Coronary artery (tissue), 2 donors: ENCODE results near the gene GDF10.

ENCODE experiments used
- DNase-seq: peaks from one replicate; pipeline ENCODE4 v3.0.0-alpha.2; 2017; ENCODE audit warnings: low spot score
- H3K27ac ChIP-seq, 2 donors: fragments of 200-600 bp; sonication (generic); one replicate each; pipeline ENCODE4 v1.5.1; 2016 to 2019
- H3K4me3 ChIP-seq: fragments of 200-600 bp; sonication (generic); 2 replicates; pipeline ENCODE4 v1.5.1; 2016; ENCODE audit warnings: mild to moderate bottlenecking, moderate library complexity
- TF ChIP-seq, protein P1 (sequence below): fragments of 200-600 bp; sonication (generic); IDR thresholded peaks from one replicate; pipeline ENCODE4 v1.5.1; 2019; ENCODE audit warnings: antibody characterized with exemption

Gene GDF10

GRCh38 chr10:47347303-47347675, 47.3 kb downstream of the GDF10 start:
- no peak for DNase-seq
- H3K27ac ChIP-seq, result no peak overlapping the region
- no peak overlapping the region for H3K4me3 ChIP-seq
- TF ChIP-seq, protein P1, sequence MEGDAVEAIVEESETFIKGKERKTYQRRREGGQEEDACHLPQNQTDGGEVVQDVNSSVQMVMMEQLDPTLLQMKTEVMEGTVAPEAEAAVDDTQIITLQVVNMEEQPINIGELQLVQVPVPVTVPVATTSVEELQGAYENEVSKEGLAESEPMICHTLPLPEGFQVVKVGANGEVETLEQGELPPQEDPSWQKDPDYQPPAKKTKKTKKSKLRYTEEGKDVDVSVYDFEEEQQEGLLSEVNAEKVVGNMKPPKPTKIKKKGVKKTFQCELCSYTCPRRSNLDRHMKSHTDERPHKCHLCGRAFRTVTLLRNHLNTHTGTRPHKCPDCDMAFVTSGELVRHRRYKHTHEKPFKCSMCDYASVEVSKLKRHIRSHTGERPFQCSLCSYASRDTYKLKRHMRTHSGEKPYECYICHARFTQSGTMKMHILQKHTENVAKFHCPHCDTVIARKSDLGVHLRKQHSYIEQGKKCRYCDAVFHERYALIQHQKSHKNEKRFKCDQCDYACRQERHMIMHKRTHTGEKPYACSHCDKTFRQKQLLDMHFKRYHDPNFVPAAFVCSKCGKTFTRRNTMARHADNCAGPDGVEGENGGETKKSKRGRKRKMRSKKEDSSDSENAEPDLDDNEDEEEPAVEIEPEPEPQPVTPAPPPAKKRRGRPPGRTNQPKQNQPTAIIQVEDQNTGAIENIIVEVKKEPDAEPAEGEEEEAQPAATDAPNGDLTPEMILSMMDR, result no peak

DNA sequence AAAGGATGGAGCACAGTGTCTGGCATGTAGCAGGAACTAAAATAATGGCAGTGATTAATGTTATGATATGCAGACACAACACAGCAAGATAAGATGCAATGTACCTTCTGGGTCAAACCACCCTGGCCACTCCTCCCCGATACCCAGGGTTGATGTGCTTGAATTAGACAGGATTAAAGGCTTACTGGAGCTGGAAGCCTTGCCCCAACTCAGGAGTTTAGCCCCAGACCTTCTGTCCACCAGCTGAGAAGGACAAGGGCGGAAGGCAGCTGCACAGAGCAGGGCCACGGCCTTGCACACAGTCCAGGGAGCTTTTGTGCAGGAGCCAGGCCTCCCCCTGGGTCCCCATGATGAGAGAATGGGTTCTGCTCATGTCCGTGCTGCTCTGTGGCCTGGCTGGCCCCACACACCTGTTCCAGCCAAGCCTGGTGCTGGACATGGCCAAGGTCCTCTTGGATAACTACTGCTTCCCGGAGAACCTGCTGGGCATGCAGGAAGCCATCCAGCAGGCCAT, 48.2 kb downstream of the GDF10 start, which contains the start of gene RBP3:
Gene RBP3, plus strand, starts transcription at position 226 of the 514 bp plus-strand sequence. Its CDS starts 122 bp downstream, at position 348.
- no peak for DNase-seq
- H3K4me3 ChIP-seq, result no peak within 1 kb of the TSS
- TF ChIP-seq, protein P1, result no peak
- H3K27ac ChIP-seq, result no peak within 1 kb of the TSS

DNA sequence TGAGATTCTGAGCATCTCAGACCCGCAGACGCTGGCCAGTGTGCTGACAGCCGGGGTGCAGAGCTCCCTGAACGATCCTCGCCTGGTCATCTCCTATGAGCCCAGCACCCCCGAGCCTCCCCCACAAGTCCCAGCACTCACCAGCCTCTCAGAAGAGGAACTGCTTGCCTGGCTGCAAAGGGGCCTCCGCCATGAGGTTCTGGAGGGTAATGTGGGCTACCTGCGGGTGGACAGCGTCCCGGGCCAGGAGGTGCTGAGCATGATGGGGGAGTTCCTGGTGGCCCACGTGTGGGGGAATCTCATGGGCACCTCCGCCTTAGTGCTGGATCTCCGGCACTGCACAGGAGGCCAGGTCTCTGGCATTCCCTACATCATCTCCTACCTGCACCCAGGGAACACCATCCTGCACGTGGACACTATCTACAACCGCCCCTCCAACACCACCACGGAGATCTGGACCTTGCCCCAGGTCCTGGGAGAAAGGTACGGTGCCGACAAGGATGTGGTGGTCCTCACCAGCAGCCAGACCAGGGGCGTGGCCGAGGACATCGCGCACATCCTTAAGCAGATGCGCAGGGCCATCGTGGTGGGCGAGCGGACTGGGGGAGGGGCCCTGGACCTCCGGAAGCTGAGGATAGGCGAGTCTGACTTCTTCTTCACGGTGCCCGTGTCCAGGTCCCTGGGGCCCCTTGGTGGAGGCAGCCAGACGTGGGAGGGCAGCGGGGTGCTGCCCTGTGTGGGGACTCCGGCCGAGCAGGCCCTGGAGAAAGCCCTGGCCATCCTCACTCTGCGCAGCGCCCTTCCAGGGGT, 48.9 kb downstream of the GDF10 start:
- Histone ChIP-seq H3K27ac (no peak overlapping the region), H3K4me3 (no peak overlapping the region)
- TF ChIP-seq, protein P1, result no peak
- DNase-seq, result no peak

DNA sequence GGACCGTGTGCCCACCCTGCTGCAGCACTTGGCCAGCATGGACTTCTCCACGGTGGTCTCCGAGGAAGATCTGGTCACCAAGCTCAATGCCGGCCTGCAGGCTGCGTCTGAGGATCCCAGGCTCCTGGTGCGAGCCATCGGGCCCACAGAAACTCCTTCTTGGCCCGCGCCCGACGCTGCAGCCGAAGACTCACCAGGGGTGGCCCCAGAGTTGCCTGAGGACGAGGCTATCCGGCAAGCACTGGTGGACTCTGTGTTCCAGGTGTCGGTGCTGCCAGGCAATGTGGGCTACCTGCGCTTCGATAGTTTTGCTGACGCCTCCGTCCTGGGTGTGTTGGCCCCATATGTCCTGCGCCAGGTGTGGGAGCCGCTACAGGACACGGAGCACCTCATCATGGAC, 49.5 kb downstream of the GDF10 start:
- Histone ChIP-seq H3K4me3 (no peak overlapping the region), H3K27ac (no peak overlapping the region)
- DNase-seq, result no peak

GRCh38 chr10:47349941-47350371, 50.0 kb downstream of the GDF10 start:
- no peak overlapping the region for H3K27ac ChIP-seq
- TF ChIP-seq, protein P1, result no peak
- no peak overlapping the region for H3K4me3 ChIP-seq
- no peak for DNase-seq

More for the DNA sequence above, 49.5 kb downstream of the GDF10 start:
- TF ChIP-seq, protein P1, result no peak

DNA sequence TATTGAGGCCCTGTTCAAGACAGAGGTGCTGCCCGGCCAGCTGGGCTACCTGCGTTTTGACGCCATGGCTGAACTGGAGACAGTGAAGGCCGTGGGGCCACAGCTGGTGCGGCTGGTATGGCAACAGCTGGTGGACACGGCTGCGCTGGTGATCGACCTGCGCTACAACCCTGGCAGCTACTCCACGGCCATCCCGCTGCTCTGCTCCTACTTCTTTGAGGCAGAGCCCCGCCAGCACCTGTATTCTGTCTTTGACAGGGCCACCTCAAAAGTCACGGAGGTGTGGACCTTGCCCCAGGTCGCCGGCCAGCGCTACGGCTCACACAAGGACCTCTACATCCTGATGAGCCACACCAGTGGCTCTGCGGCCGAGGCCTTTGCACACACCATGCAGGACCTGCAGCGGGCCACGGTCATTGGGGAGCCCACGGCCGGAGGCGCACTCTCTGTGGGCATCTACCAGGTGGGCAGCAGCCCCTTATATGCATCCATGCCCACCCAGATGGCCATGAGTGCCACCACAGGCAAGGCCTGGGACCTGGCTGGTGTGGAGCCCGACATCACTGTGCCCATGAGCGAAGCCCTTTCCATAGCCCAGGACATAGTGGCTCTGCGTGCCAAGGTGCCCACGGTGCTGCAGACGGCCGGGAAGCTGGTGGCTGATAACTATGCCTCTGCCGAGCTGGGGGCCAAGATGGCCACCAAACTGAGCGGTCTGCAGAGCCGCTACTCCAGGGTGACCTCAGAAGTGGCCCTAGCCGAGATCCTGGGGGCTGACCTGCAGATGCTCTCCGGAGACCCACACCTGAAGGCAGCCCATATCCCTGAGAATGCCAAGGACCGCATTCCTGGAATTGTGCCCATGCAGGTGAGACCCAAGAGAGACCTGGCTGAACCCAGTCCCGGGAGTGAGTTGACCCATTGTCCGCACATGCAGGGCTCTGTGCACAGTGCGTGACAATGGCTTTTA, 51.0 kb downstream of the GDF10 start:
- TF ChIP-seq, protein P1, result no peak
- no peak overlapping the region for H3K4me3 ChIP-seq
- DNase-seq, result no peak
- H3K27ac ChIP-seq, result no peak overlapping the region
